HEK293 (cell line): ENCODE results near the gene SAXO2.

ENCODE experiments used
- ELK4 ChIP-seq: IDR thresholded peaks from 2 replicates; pipeline ENCODE4 v1.6.1; 2011; ENCODE audit warnings: mild to moderate bottlenecking, low read depth, low read length, borderline replicate concordance
- KLF9 ChIP-seq: fragments of 450-650 bp; formaldehyde crosslinking; IDR thresholded peaks from 2 replicates; pipeline ENCODE4 v1.5.1; 2016; ENCODE audit warnings: missing biosample characterization, missing genetic modification characterization, low read depth
- SETDB1 ChIP-seq: IDR thresholded peaks from one replicate; pipeline ENCODE4 v1.6.1; 2017; ENCODE audit warnings: mild to moderate bottlenecking, low read length, moderate library complexity, mixed read lengths; ENCODE audit not compliant: insufficient read length
- ZBTB49 ChIP-seq: fragments of 450-650 bp; formaldehyde crosslinking; IDR thresholded peaks from 2 replicates; pipeline ENCODE4 v1.5.1; 2016; ENCODE audit warnings: missing biosample characterization, missing genetic modification characterization, low read depth
- ZBTB6 ChIP-seq: fragments of 450-650 bp; formaldehyde crosslinking; IDR thresholded peaks from 2 replicates; pipeline ENCODE4 v1.5.1; 2017; ENCODE audit warnings: missing biosample characterization, missing genetic modification characterization
- ZFP3 ChIP-seq: fragments of 450-650 bp; formaldehyde crosslinking; IDR thresholded peaks from 2 replicates; pipeline ENCODE4 v1.5.1; 2016; ENCODE audit warnings: low read depth, missing biosample characterization, missing genetic modification characterization
- ZNF18 ChIP-seq: fragments of 450-650 bp; formaldehyde crosslinking; IDR thresholded peaks from 2 replicates; pipeline ENCODE4 v1.5.1; 2016; ENCODE audit warnings: missing biosample characterization, missing genetic modification characterization
- ZNF274 ChIP-seq, 2 experiments: fragments of 200-500 bp in 1 of 2; fragments of 450-650 bp in 1 of 2; sonication (Bioruptor generic) in 1 of 2; formaldehyde crosslinking in 1 of 2; IDR thresholded peaks; 2 replicates each; pipeline versions ENCODE4 v1.5.1 to v1.6.1; 2014 to 2016; ENCODE audit warnings: borderline replicate concordance in 1 of 2, inconsistent platforms in 1 of 2, low read length in 1 of 2, missing biosample characterization in 1 of 2, missing genetic modification characterization in 1 of 2
- ZNF335 ChIP-seq: fragments of 450-650 bp; formaldehyde crosslinking; conservative IDR thresholded peaks from 2 replicates; pipeline ENCODE4 v1.5.1; 2016; ENCODE audit warnings: missing biosample characterization, missing genetic modification characterization
- ZNF404 ChIP-seq: fragments of 450-650 bp; formaldehyde crosslinking; IDR thresholded peaks from 2 replicates; pipeline ENCODE4 v1.5.1; 2017; ENCODE audit warnings: missing biosample characterization, missing genetic modification characterization
- ZNF785 ChIP-seq: fragments of 450-650 bp; formaldehyde crosslinking; IDR thresholded peaks from 2 replicates; pipeline ENCODE4 v1.5.1; 2016; ENCODE audit warnings: missing biosample characterization, missing genetic modification characterization
- ZNF792 ChIP-seq: fragments of 450-650 bp; formaldehyde crosslinking; IDR thresholded peaks from 2 replicates; pipeline ENCODE4 v1.5.1; 2016; ENCODE audit warnings: missing biosample characterization, missing genetic modification characterization
- TF ChIP-seq, protein P1 (sequence below): fragments of 450-650 bp; formaldehyde crosslinking; IDR thresholded peaks from 2 replicates; pipeline ENCODE4 v1.5.1; 2016; ENCODE audit warnings: missing biosample characterization, missing genetic modification characterization
- TF ChIP-seq, protein P2 (sequence below): fragments of 450-650 bp; formaldehyde crosslinking; IDR thresholded peaks from 2 replicates; pipeline ENCODE4; 2016; ENCODE audit warnings: missing biosample characterization, missing genetic modification characterization

- TF ChIP-seq ZBTB6 (tag by site-specific recombination) (no peak), ELK4 (no peak), ZNF18 (tag by site-specific recombination) (no peak), ZNF785 (tag by site-specific recombination) (no peak), ZBTB49 (no peak), ZNF335 (tag by site-specific recombination) (no peak), ZNF404 (tag by site-specific recombination) (no peak), ZNF274 (IDR thresholded peaks at IDR 0.05; ENCODE audit: low read length) (no peak), ZNF274 (tag by site-specific recombination; IDR thresholded peaks at IDR 0.05; ENCODE audit: borderline replicate concordance) (no peak), ZFP3 (tag by site-specific recombination) (no peak), ZNF792 (tag by site-specific recombination) (no peak), KLF9 (no peak), SETDB1 (no peak)
- TF ChIP-seq, protein P1, sequence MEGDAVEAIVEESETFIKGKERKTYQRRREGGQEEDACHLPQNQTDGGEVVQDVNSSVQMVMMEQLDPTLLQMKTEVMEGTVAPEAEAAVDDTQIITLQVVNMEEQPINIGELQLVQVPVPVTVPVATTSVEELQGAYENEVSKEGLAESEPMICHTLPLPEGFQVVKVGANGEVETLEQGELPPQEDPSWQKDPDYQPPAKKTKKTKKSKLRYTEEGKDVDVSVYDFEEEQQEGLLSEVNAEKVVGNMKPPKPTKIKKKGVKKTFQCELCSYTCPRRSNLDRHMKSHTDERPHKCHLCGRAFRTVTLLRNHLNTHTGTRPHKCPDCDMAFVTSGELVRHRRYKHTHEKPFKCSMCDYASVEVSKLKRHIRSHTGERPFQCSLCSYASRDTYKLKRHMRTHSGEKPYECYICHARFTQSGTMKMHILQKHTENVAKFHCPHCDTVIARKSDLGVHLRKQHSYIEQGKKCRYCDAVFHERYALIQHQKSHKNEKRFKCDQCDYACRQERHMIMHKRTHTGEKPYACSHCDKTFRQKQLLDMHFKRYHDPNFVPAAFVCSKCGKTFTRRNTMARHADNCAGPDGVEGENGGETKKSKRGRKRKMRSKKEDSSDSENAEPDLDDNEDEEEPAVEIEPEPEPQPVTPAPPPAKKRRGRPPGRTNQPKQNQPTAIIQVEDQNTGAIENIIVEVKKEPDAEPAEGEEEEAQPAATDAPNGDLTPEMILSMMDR (tag by site-specific recombination) = no peak
- TF ChIP-seq, protein P2, sequence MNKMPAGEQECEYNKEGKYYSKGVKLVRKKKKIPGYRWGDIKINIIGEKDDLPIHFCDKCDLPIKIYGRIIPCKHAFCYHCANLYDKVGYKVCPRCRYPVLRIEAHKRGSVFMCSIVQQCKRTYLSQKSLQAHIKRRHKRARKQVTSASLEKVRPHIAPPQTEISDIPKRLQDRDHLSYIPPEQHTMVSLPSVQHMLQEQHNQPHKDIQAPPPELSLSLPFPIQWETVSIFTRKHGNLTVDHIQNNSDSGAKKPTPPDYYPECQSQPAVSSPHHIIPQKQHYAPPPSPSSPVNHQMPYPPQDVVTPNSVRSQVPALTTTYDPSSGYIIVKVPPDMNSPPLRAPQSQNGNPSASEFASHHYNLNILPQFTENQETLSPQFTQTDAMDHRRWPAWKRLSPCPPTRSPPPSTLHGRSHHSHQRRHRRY (tag by site-specific recombination) = no peak
These were observed 45.1 kb downstream of the SAXO2 start for GRCh38 chr15:82307714-82308081.
